CD14-positive monocyte (primary cell): Measurements from ENCODE around the gene DRAXIN. TPM values are rescaled to one million over a fixed set of nuclear protein-coding genes. Genes with fewer than 3 reads are reported as not detected.

Experiments used
- DNase-seq, 3 donors: peaks; one replicate each; pipeline ENCODE4 v3.0.0-alpha.2; 2011 to 2022
- H2AFZ ChIP-seq: 2 replicates; pipeline ENCODE4 v1.6.0; 2012; ENCODE audit warnings: mild to moderate bottlenecking, low read depth, low read length, inconsistent platforms; ENCODE audit not compliant: insufficient read depth, poor library complexity, severe bottlenecking
- H3K27ac ChIP-seq, 2 donors: 1 replicate in 1 of 2; 2 replicates in 1 of 2; pipeline ENCODE4 v1.5.1; 2012 to 2013; ENCODE audit warnings: low read length in 2 of 2, control low read depth in 1 of 2, inconsistent platforms in 1 of 2, low read depth in 1 of 2, mild to moderate bottlenecking in 1 of 2
- H3K27me3 ChIP-seq, 2 donors: one replicate each; pipeline versions ENCODE4 v1.6.0 to v1.6.1; 2011 to 2013; ENCODE audit warnings: low read length in 2 of 2; ENCODE audit not compliant: control insufficient read depth in 2 of 2, insufficient read depth in 2 of 2
- H3K36me3 ChIP-seq, 2 donors: replicated peaks in 1 of 2; 1 replicate in 1 of 2; 2 replicates in 1 of 2; pipeline versions ENCODE4 v1.5.1 to v1.6.1; 2012 to 2013; ENCODE audit warnings: low read length in 2 of 2, control low read depth in 1 of 2, inconsistent platforms in 1 of 2, mild to moderate bottlenecking in 1 of 2; ENCODE audit not compliant: insufficient read depth in 2 of 2, control insufficient read depth in 1 of 2
- H3K4me1 ChIP-seq, 2 donors: 1 replicate in 1 of 2; 2 replicates in 1 of 2; pipeline versions ENCODE4 v1.5.1 to v1.6.1; 2012 to 2013; ENCODE audit warnings: low read length in 2 of 2, control low read depth in 1 of 2, inconsistent platforms in 1 of 2, mild to moderate bottlenecking in 1 of 2, moderate library complexity in 1 of 2; ENCODE audit not compliant: insufficient read depth in 2 of 2, control insufficient read depth in 1 of 2
- H3K4me2 ChIP-seq: replicated peaks from 2 replicates; pipeline ENCODE3; 2012; ENCODE audit warnings: low read length, moderate library complexity, mild to moderate bottlenecking; ENCODE audit not compliant: poor library complexity, severe bottlenecking; ENCODE audit errors: extremely low read depth
- H3K4me3 ChIP-seq, 3 experiments: fragments of 200-600 bp in 1 of 3; sonication (generic) in 1 of 3; replicated peaks in 1 of 3; 1 replicate in 2 of 3; 2 replicates in 1 of 3; pipeline ENCODE4 v1.5.1; 2011 to 2013; ENCODE audit warnings: low read length in 3 of 3, mild to moderate bottlenecking in 3 of 3, control low read depth in 2 of 3, low read depth in 2 of 3, inconsistent platforms in 1 of 3, moderate library complexity in 1 of 3
- H3K79me2 ChIP-seq: 2 replicates; pipeline ENCODE4 v1.6.0; 2012; ENCODE audit warnings: mild to moderate bottlenecking, control low read depth, inconsistent platforms, low read length, moderate library complexity; ENCODE audit not compliant: insufficient read depth
- H3K9ac ChIP-seq: 2 replicates; pipeline ENCODE4 v1.6.0; 2017; ENCODE audit warnings: low read length, mild to moderate bottlenecking; ENCODE audit not compliant: insufficient read depth, poor library complexity, severe bottlenecking
- H3K9me3 ChIP-seq, 2 donors: replicated peaks in 1 of 2; 1 replicate in 1 of 2; 2 replicates in 1 of 2; pipeline versions ENCODE4 v1.5.1 to v1.6.1; 2012 to 2013; ENCODE audit warnings: low read length in 2 of 2, control low read depth in 1 of 2; ENCODE audit not compliant: control insufficient read depth in 1 of 2, insufficient read depth in 1 of 2
- H4K20me1 ChIP-seq: 2 replicates; pipeline ENCODE4 v1.6.0; 2012; ENCODE audit warnings: mild to moderate bottlenecking, low read length, control low read depth, moderate library complexity; ENCODE audit not compliant: insufficient read depth
- H3K27ac Mint-ChIP-seq, 7 donors: one replicate each; pipeline ENCODE4 v1.8.0; 2020; ENCODE audit warnings: mild to moderate bottlenecking in 7 of 7, mixed read lengths in 7 of 7, moderate library complexity in 6 of 7, inconsistent platforms in 2 of 7
- H3K27me3 Mint-ChIP-seq, 3 donors: one replicate each; pipeline ENCODE4 v1.8.0; 2021 to 2022; ENCODE audit warnings: low read depth in 3 of 3, mild to moderate bottlenecking in 3 of 3, mixed read lengths in 3 of 3, moderate library complexity in 3 of 3, inconsistent platforms in 1 of 3
- H3K36me3 Mint-ChIP-seq, 2 donors: one replicate each; pipeline ENCODE4 v1.8.0; 2020; ENCODE audit warnings: mixed read lengths in 2 of 2, inconsistent platforms in 1 of 2, mild to moderate bottlenecking in 1 of 2
- H3K4me1 Mint-ChIP-seq: one replicate; pipeline ENCODE4 v1.8.0; 2020; ENCODE audit warnings: mild to moderate bottlenecking, mixed read lengths
- H3K4me3 Mint-ChIP-seq, 2 donors: one replicate each; pipeline ENCODE4 v1.8.0; 2020; ENCODE audit warnings: mild to moderate bottlenecking in 2 of 2, mixed read lengths in 2 of 2, moderate library complexity in 1 of 2
- H3K9me3 Mint-ChIP-seq, 7 donors: one replicate each; pipeline ENCODE4 v1.8.0; 2020 to 2022; ENCODE audit warnings: mixed read lengths in 7 of 7, mild to moderate bottlenecking in 6 of 7, moderate library complexity in 6 of 7, inconsistent platforms in 2 of 7
- CTCF ChIP-seq: fragments of 200-600 bp; IDR thresholded peaks from one replicate; pipeline ENCODE4 v1.8.0; 2022; ENCODE audit warnings: antibody characterized with exemption, mild to moderate bottlenecking
- WGBS: methylation state at CpG from one replicate; pipeline ENCODE4 v1.1.5; 2013; ENCODE audit warnings: missing lambda C conversion rate; ENCODE audit not compliant: insufficient coverage; 5-methylcytosine and 5-hydroxymethylcytosine counted together
- intact Hi-C, 2 donors: fragments of 100-400 bp; cut with micrococcal nuclease; formaldehyde crosslinking; loops; one replicate each; pipeline versions ENCODE4 v1.15.0 to v1.15.1; 2023
- polyA plus RNA-seq, 3 donors: library from polyadenylated mRNA; depleted of rRNA in 1 of 3; unstranded in 2 of 3; stranded (reverse) in 1 of 3; fragments of 300-500 nt in 2 of 3; fragments of >200 nt in 1 of 3; fragmentation: Illumina TruSeq in 2 of 3; gene quantifications; 1 replicate in 2 of 3; 2 replicates in 1 of 3; pipeline ENCODE4 v1.2.3, GENCODE V29; 2012 to 2021

Gene DRAXIN
- polyA plus RNA-seq, 3 donors = 0.14 to 0.27 (median 0.18) TPM

GRCh38 chr1:11682799-11683198 is 8.7 kb upstream of the DRAXIN start:
- H3K27ac ChIP-seq = no peak overlapping the region
- no peak for TF ChIP-seq CTCF
- H3K36me3 Mint-ChIP-seq = peaks cover 4 to 7% of the 10 kb centered on the region in 2 donors
- H3K9ac ChIP-seq = no peak overlapping the region
- H3K9me3 Mint-ChIP-seq = peaks cover 0 to 3% (median 0%) of the 10 kb centered on the region in 7 donors
- H3K4me1 Mint-ChIP-seq = peaks cover 21% of the 10 kb centered on the region
- H3K27me3 ChIP-seq = peaks cover 0 to 8% of the 10 kb centered on the region in 2 donors
- H3K27ac Mint-ChIP-seq = no peak overlapping the region
- peaks cover 6% of the 10 kb centered on the region for H3K79me2 ChIP-seq
- peaks cover 0 to 25% (median 11%) of the 10 kb centered on the region in 3 donors for H3K27me3 Mint-ChIP-seq
- no peaks in the 10 kb centered on the region for H4K20me1 ChIP-seq
- no peaks in the 10 kb centered on the region for H3K9me3 ChIP-seq
- H3K4me2 ChIP-seq = no peak overlapping the region
- DNase-seq = no peak
- 100% methylated on average over 1 of the region's 1 CpG for WGBS
- H2AFZ ChIP-seq = no peak overlapping the region
- no peak overlapping the region for H3K4me3 Mint-ChIP-seq
- H3K4me1 ChIP-seq = peaks cover 11 to 25% of the 10 kb centered on the region in 2 donors
- H3K36me3 ChIP-seq = no peaks in the 10 kb centered on the region
- H3K4me3 ChIP-seq = no peak overlapping the region
- intact Hi-C loops = no loop called here

GRCh38 chr1:11684070-11684469 is 7.4 kb upstream of the DRAXIN start:
- H3K4me1 ChIP-seq = peaks cover 11 to 25% of the 10 kb centered on the region in 2 donors
- WGBS = 100% methylated on average over 1 of the region's 7 CpGs
- H3K4me3 Mint-ChIP-seq = no peak overlapping the region
- peaks cover 8 to 36% (median 22%) of the 10 kb centered on the region in 3 donors for H3K27me3 Mint-ChIP-seq
- peaks cover 0 to 18% of the 10 kb centered on the region in 2 donors for H3K27me3 ChIP-seq
- no peak overlapping the region for H3K27ac Mint-ChIP-seq
- H3K79me2 ChIP-seq = peaks cover 6% of the 10 kb centered on the region
- no peak overlapping the region for H2AFZ ChIP-seq
- H3K9ac ChIP-seq = no peak overlapping the region
- H3K9me3 ChIP-seq = no peaks in the 10 kb centered on the region
- H3K36me3 ChIP-seq = no peaks in the 10 kb centered on the region
- no peaks in the 10 kb centered on the region for H4K20me1 ChIP-seq
- intact Hi-C loops = no loop called here
- no peak overlapping the region for H3K4me3 ChIP-seq
- H3K4me1 Mint-ChIP-seq = peaks cover 17% of the 10 kb centered on the region
- no peak for DNase-seq
- no peak for TF ChIP-seq CTCF
- peaks cover 0 to 3% of the 10 kb centered on the region in 2 donors for H3K36me3 Mint-ChIP-seq
- H3K4me2 ChIP-seq = no peak overlapping the region
- H3K27ac ChIP-seq = no peak overlapping the region
- peaks cover 0 to 3% (median 0%) of the 10 kb centered on the region in 7 donors for H3K9me3 Mint-ChIP-seq
